NCI-H524 (cell line): ENCODE results near the gene TARDBP.
"Not testable (repeated sequence)": the region's sequence is repeated elsewhere in the genome, so short reads cannot be mapped to it uniquely, and the experiment has no call there.

ENCODE experiments used
- DNase-seq, 2 experiments: peaks; one replicate each; lab custom pipeline; 2025; lab: John Stamatoyannopoulos, UW

Gene TARDBP

DNA sequence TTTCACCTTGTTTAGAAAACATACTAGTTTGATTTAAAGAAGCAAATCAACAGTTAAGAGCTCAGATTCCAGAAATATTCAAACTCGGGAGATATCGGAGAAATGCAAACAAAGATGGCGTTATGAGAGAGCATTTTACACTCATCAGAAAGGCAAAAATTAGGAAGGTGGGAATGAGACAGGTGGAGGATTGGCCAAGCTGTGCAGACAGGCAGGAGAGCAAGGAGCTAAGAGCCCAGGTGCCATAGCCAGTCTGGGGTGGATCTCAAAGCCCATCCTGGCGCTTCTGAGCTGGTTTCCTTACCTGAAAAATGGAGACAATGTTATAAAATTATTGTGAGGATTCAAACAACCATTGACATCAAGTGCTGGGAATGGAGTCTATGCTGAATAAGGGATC, 19.6 kb upstream of the TARDBP start:
- no peak for DNase-seq

DNA sequence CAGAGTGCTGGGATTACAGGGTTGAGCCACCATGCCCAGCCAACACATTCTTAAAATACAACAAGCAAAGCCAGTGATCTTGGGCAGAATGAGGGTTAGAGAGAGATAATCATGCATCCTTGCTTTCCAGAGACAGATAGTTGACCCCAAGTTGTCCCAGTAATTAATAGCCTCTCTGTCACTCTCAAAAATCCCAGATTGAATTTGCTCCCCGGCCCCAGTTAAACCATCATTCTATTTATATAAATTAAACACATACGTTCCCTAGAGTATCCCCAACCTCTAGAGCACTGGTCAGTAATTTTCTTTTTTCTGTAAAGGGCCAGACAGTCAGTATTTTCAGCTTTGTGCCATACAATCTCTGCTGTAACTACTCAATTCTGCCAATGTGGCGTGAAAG, 16.4 kb upstream of the TARDBP start:
- DNase-seq = no peak

DNA sequence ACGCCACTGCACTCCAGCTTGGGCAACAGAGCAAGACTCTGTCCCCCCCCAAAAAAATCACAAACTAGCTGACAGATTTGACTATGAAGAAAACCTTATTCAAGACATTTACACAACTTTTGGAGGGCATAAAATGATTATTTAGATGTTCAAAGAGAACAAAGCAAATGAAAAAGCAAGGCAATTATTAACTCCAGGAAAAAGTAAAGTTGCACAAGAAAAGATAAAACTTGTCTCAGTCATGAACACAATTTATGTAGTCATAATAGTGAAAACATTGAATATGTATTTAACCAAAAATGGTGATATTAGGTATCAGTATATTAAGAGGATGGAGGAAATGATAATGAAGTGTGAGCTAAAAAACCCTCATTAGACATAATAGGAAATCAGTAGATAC, 11.9 kb upstream of the TARDBP start:
- DNase-seq = no peak

DNA sequence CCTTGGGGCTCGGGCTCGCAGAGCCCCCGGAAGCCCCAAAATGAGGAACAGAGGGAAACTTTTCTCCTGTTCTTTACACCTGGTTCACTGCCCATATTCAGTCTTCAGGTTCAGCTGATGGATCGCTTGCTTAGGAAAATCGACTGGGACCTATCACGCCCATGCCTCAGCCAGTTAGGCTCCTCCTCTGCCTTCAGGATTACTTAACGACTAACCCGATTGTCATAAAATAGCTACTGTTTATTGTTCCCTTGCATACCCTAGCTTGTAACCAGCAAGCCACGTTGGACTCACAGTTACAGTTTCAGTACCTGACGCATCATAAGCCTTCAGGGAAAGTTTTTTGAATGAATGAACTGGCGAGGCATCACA, 692 bp downstream of the TARDBP start:
- DNase-seq = no peak

DNA sequence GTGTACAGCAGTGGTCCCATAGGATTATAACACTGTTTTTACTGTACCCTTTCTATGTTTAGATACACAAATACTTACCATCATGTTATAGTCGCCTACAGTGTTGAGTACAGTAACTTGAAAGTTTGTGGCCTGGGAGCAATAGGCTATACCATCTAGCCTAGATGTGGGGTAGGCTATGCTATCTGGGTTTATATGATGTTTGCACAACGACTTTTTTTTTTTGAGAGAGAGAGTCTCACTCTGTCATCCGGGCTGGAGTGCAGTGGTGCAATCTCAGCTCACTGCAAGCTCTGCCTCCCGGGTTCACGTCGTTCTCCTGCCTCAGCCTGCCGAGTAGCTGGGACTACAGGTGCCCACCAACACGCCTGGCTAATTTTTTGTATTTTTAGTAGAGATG, 6.9 kb downstream of the TARDBP start:
- not testable (repeated sequence) for DNase-seq

DNA sequence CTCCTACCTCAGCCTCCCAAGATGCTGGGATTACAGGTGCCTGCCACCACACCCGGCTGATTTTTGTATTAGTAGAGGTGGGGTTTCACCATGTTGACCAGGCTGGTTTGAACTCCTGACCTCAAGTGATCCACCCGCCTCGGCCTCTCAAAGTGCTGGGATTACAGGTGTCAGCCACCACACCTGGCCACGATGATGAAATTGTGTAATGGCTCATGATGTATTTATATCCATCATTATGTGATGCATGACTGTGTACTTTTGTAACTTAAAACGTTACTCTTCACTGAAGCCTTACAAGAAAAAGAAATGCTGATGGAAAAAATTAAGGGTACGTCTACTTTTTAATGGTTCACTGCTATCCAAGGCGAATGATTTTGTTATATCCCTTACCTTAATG, 7.5 kb downstream of the TARDBP start:
- DNase-seq = no peak

DNA sequence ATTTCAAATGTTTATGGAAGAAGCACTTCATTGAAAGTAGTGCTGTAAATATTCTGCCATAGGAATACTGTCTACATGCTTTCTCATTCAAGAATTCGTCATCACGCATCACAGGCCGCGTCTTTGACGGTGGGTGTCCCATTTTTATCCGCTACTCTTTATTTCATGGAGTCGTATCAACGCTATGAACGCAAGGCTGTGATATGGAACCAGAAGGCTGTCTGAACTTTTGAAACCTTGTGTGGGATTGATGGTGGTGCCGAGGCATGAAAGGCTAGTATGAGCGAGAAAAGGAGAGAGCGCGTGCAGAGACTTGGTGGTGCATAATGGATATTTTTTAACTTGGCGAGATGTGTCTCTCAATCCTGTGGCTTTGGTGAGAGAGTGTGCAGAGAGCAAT, 10.7 kb downstream of the TARDBP start:
- DNase-seq = no peak

DNA sequence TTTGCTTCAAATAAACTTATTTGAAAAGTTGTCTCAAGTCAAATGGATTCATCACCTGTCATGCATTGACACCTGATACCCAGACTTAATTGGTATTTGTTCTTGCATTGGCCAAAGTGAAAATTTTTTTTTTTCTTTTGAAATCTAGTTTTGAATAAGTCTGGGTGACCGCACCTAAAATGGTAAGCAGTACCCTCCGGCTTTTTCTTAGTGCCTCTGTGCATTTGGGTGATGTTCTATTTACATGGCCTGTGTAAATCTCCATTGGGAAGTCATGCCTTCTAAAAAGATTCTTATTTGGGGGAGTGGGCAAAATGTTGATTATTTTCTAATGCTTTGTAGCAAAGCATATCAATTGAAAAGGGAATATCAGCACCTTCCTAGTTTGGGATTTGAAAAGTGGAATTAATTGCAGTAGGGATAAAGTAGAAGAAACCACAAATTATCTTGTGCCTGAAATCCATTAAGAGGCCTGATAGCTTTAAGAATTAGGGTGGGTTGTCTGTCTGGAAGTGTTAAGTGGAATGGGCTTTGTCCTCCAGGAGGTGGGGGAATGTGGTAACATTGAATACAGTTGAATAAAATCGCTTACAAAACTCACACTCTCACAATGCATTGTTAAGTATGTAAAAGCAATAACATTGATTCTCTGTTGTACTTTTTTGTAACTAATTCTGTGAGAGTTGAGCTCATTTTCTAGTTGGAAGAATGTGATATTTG, 11.9 kb downstream of the TARDBP start:
- DNase-seq = no peak

DNA sequence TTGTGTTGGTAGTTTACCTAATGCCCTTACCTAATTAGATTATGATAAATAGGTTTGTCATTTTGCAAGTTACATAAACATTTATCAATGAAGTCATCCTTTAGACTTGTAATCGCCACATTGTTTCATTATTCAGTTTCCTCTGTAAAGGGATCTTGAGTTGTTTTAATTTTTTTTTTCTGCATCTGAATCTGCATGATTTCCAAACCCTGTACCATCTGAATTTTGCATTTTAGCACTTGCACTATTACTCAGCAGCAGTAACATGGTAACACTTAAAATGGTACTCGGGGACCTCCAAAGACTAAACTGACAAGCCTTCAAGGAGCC, 12.4 kb downstream of the TARDBP start:
- no peak for DNase-seq

DNA sequence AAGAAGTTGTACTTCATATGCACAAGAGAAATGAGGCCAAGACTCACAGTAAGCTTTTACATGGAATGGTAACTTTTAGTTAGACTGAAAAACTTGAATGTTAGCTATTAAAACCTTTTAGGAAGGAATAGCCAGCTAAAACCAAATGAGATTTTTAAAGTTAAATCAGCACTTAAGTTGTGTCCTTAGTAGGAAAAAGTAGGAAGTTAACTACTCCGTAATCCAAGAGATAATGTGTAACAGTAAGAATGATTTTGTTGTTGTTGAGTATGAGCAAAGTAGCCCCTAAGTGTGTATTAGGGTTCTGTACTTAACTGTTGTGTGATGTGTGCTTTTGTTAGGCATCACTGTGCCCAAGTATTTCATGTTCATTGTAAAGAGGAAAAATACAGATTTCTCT, 13.2 kb downstream of the TARDBP start:
- DNase-seq = no peak

DNA sequence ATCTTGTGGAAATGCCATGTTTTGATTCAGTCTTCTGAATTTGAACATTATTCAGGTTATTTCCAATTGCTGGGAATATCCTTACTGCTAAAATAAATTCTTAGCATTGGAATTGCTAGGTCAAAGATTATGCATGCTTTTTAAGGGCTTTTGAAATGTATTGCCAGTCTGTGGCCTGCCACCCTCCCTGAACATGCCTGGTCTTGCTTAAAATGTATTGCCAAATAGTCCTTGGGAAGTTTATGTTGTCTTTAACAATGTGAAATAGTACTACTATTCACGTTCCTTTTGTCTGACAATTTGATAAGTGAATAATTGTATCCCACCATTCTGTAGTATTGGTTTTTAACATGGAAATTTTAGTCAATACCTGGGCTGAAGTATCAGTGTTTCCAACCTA, 13.6 kb downstream of the TARDBP start:
- no peak for DNase-seq

DNA sequence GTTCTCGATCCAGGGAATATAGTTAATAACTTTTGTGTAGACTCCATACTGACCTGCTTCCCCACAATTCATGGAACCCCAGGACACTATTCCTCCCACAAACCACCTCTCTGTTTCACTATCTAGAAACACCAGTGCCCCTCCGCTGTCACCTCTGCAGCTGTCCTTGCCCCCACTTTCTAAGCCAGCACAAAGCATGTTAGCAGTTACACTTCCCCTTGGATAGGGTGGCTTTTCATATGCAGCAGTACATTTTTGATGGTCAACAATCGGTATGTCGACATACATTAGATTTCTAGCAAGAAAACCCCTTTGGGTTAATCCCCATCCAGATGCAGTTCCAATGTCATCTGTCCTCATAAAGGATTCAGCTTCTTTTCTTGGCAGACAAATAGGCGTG, 14.4 kb downstream of the TARDBP start:
- no peak for DNase-seq

DNA sequence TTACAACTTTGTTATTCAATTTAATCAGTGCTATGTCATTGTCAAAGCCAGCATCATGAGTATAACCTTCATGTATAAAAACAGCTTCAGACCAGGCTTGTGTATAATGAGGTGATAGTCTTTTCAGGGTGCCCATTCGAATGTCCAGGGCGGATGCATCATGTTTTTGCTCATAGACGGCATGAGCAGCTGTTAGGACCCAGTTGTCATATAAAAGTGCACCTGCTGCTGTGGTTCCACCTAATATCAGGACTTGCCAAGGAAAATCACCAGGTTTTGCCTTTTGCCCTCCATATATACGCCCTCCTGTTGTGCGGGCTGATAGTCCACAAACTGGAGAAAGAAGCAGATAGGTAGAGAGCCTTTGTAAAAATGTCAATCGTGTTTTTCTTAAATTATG, 14.9 kb downstream of the TARDBP start:
- DNase-seq = no peak

DNA sequence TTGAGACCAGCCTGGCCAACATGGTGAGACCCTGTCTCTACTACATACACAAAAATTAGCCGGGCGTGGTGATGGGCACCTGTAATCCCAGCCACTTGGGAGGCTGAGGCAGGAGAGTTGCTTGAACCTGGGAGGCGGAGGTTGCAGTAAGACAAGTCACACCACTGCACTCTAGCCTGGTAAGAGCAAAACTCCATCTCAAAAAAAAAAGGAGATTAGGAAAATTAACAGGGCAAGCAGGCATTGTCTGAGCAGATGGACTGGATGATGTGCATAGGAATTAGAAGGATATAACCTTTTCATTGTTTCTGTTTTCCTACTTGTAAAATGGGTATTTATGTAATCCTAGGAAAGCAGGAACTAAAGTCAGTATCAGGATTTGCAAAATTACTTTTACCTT, 15.6 kb downstream of the TARDBP start:
- DNase-seq = no peak

DNA sequence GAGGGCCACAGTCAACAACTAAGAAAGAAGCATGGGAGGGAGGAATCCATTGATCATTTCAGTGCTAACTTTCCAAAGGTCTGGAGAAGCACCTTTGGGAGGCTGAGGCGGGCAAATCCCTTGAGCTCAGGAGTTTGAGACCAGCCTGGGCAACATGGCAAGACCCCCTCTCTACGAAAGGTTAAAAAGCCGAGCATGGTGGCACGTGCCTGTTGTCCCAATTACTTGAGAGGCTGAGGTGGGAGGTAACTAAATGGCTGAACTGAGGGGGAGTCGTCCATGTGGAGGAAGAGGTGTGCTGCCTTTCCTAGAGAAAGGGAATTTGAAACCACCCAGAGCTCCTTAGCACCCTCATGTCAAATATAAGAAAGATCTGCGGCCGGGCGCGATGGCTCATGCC, 18.4 kb downstream of the TARDBP start:
- no peak for DNase-seq

DNA sequence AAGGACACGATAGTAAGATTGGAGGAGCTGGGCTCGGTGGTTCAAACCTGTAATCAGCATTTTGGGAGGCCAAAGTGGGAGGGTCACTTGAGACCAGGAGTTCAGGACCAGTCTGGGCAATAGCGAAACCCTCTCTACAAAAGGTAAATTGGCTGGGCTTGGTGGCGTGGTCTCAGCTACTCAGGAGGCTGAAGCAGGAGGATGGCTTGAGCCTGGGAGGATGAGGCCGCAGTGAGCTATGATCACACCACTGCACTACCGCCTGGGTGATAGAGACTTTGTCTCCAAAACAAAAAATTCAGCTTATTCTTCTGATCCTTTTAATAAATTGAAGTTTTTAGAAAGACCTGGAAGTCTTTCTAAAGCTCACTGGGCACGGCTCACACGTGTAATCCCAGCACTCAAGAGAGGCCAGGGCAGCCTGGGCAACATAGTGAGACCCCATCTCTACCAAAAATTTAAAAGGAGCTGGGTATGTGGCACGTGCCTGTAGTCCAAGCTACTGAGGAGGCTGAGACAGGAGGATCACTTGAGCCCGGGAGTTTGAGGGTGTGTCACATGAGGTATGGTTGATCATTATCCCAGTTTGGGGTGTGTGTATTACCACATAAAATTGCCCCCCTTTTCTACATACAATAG, 19.3 kb downstream of the TARDBP start:
- no peak for DNase-seq

DNA sequence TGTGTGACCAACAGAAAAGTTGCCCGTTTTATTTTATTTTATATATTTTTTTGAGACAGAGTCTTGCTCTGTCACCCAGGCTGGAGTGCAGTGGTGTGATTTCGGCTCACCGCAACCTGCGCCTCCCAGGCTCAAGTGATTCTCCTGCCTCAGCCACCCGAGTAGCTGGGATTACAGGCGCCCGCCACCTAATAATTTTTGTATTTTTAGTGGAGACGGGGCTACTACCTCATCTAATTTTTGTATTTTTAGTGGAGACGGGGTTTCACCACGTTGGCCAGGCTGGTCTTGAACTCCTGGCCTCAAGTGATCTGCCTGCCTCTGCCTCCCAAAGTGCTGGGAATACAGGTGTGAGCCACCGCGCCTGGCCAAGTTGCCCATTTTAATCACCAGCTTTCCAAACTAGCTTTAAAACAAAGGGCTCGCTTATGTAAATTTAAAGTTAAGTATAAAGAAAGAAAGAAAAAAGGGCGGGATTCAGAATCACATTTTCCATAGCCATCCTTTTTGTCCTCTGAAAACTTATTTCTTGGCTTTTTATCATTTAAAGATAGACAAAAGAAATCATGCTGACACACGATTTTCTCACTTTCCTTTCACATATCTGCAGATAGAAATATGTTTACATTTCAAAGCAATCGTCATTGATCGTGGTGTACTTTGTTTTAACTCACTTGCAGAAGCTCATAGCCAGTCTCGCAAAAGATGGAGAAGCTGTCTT, 24.7 kb downstream of the TARDBP start:
- not testable (repeated sequence) for DNase-seq

DNA sequence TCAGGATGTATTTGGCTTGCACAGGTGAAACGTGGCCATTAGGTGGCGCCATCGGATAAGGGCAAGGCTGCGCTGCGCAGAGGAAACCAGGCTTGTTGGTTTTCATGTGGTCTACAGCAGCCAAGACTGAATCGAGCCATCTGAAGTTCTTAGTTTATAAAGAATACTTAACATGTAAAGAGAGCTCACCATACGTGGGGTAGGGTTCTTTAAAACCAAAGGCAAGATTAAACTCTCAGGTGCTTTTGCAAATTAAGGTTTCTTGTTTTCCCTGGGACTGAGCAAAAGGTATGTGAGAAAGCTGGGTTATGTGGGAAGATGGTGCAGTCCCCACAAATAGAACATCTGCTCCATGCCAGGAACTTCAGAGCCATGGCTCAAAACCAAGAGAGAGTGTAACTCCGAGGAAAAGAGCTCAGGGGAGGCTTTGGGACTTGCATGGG, 25.3 kb downstream of the TARDBP start:
- peak; percentile 59 to 78 for DNase-seq

DNA sequence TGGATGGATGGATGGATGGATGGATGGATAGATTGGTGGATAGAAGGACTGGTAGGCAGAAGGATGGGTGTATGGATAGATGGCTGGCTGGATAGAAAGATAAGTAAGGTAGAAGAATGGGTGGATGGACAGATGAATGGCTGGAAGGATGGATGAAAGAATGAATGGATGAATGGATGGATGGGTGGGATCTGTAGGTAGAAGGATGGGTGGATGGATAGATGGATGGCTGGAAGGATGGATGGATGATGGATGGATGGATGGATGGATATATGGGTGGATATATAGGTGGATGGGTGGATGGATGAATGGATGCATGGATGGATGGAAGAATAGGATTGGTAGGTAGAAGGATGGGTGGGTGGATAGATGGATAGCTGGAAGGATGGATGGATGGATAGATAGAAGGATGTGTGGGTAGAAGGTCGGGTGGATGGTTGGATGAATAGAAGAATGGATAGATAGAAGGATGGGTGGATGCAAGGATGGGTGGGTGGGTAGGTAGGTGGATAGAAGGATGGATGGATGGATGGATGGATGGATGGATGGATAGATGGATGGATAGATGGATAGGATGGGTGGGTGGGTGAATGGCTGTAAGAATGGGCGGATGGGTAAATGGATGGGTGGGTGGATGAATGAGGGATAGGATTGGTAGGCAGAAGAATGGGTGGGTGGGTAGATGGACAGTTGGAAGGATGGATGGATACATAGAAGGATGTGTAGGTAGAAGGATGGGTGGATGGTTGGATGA, 27.1 kb downstream of the TARDBP start:
- no peak for DNase-seq

DNA sequence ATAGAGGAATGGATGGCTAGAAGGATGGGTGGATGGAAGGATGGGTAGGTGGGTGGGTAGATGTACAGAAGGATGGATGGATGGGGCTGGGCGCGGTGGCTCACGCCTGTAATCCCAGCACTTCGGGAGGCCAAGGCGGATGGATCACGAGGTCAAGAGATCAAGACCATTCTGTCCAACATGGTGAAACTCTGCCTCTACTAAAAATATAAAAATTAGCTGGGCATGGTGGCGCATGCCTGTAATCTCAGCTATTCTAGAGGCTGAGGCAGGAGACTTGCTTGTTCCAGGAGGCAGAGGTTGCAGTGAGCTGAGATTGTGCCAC, 27.6 kb downstream of the TARDBP start:
- DNase-seq = not testable (repeated sequence)

DNA sequence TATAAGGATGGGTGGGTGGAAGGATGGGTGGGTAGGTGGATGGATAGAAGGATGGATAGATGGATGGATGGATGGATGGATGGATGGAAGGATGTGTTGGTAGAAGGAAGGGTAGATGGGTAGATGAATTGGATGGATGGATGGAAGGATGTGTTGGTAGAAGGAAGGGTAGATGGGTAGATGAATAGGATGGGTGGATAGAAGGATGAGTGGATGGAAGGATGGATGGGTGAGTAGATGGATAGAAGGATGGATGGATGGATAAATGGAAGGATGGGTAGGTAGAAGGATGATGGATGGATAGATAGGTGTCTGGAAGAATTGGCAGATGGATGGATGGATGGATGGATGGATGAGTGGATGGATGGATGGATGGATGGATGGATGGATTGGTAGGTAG, 28.6 kb downstream of the TARDBP start:
- no peak for DNase-seq

DNA sequence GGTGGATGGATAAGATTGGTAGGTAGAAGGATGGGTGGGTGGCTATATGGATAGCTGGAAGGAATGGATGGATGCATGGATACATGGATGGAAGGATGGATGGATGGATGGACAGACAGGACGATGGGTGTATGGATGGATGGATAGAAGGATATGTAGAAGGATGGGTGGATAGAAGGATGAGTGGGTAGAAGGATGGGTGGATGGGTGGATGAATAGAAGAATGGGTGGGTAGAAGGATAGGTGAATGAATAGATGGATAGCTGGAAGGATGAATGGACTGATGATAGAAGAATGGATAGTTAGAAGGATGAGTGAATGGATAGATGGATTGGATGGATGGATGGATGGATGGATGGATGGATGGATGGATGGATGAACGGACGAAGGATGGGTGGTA, 29.6 kb downstream of the TARDBP start:
- DNase-seq = no peak
